MCF 10A (cell line): Measurements from ENCODE around the gene DNAH3. TPM values are rescaled to one million over a fixed set of nuclear protein-coding genes. Genes with fewer than 3 reads are reported as not detected.

Experiments used
- BruUV-seq: library from RNA; stranded (reverse); fragments of 400-500 nt; replicated peaks from 2 replicates; lab custom pipeline; 2021; lab: Mats Ljungman, UMichigan
- CTCF ChIA-PET: fragments of 300-600 bp; sonication (Branson Sonifier 250); formaldehyde crosslinking; extraction: SDS; loops from one replicate; lab custom pipeline; 2021; ENCODE audit warnings: antibody characterized with exemption, inconsistent platforms; lab: Yijun Ruan, JAX
- POLR2A ChIA-PET: fragments of 300-600, 350-650 bp; sonication (Branson Sonifier 250); formaldehyde crosslinking; extraction: SDS; loops from one replicate; lab custom pipeline; 2020; ENCODE audit warnings: antibody characterized with exemption, inconsistent platforms; lab: Yijun Ruan, JAX
- DNase-seq: peaks from one replicate; pipeline ENCODE4 v3.0.0-alpha.2; 2018; ENCODE audit not compliant: unreplicated experiment
- H3K27ac Mint-ChIP-seq: one replicate; pipeline ENCODE4 v1.8.0; 2022; ENCODE audit warnings: mild to moderate bottlenecking, low read depth, mixed read lengths; ENCODE audit not compliant: unreplicated experiment
- H3K27me3 Mint-ChIP-seq: one replicate; pipeline ENCODE4 v1.8.0; 2022; ENCODE audit warnings: mixed read lengths; ENCODE audit not compliant: insufficient read depth, unreplicated experiment
- H3K36me3 Mint-ChIP-seq: one replicate; pipeline ENCODE4 v1.8.0; 2022; ENCODE audit warnings: mild to moderate bottlenecking, moderate library complexity, mixed read lengths; ENCODE audit not compliant: insufficient read depth, unreplicated experiment
- H3K4me1 Mint-ChIP-seq: one replicate; pipeline ENCODE4 v1.8.0; 2022; ENCODE audit warnings: mixed read lengths; ENCODE audit not compliant: insufficient read depth, unreplicated experiment
- H3K4me3 Mint-ChIP-seq: one replicate; pipeline ENCODE4 v1.8.0; 2022; ENCODE audit warnings: mild to moderate bottlenecking, moderate library complexity, mixed read lengths; ENCODE audit not compliant: unreplicated experiment
- H3K9me3 Mint-ChIP-seq: one replicate; pipeline ENCODE4 v1.8.0; 2022; ENCODE audit warnings: mixed read lengths; ENCODE audit not compliant: unreplicated experiment
- CTCF ChIP-seq: fragments of 200-600 bp; IDR thresholded peaks from one replicate; pipeline ENCODE4 v1.8.0; 2022; ENCODE audit warnings: antibody characterized with exemption, mild to moderate bottlenecking; ENCODE audit not compliant: unreplicated experiment
- intact Hi-C: fragments of 100-400 bp; cut with micrococcal nuclease; formaldehyde crosslinking; loops from 2 replicates; pipeline ENCODE4 v1.14.1; 2022
- total RNA-seq: library from RNA; stranded (reverse); gene quantifications from 2 replicates; pipeline ENCODE4 v1.2.3, GENCODE V29; 2022

The DNAH3 gene
- total RNA-seq, 1 experiment from 2014 or later: not detected

- TF ChIP-seq CTCF: no peak
- CTCF ChIA-PET: no interaction called here
- no TSS peak for BruUV-seq
- intact Hi-C loops: no loop called here
- no peaks in the 10 kb centered on the region for H3K4me1 Mint-ChIP-seq
- H3K36me3 Mint-ChIP-seq: peaks cover 6% of the 10 kb centered on the region
- no peak for DNase-seq
- no peak overlapping the region for H3K4me3 Mint-ChIP-seq
- no peaks in the 10 kb centered on the region for H3K9me3 Mint-ChIP-seq
- H3K27ac Mint-ChIP-seq: no peak overlapping the region
- no peaks in the 10 kb centered on the region for H3K27me3 Mint-ChIP-seq
- POLR2A ChIA-PET: no interaction called here
Measured at GRCh38 chr16:20941636-20941926, 209.1 kb downstream of the DNAH3 start.

- no peak overlapping the region for H3K27ac Mint-ChIP-seq
- TF ChIP-seq CTCF: no peak
- intact Hi-C loops: no loop called here
- no peak overlapping the region for H3K4me3 Mint-ChIP-seq
- H3K4me1 Mint-ChIP-seq: no peaks in the 10 kb centered on the region
- H3K27me3 Mint-ChIP-seq: no peaks in the 10 kb centered on the region
- DNase-seq: no peak
- peaks cover 6% of the 10 kb centered on the region for H3K36me3 Mint-ChIP-seq
- ChIA-PET CTCF (no interaction called here), POLR2A (interaction anchor here (0.9 kb wide), 1 partner anchor 10 kb away, joined by 3 read pairs; no protein-coding TSS in a partner anchor)
- no peaks in the 10 kb centered on the region for H3K9me3 Mint-ChIP-seq
- BruUV-seq: no TSS peak
Measured at GRCh38 chr16:20940871-20941635, 209.6 kb downstream of the DNAH3 start.

- H3K36me3 Mint-ChIP-seq: peaks cover 2% of the 10 kb centered on the region
- POLR2A ChIA-PET: no interaction called here
- TF ChIP-seq CTCF: no peak
- H3K4me3 Mint-ChIP-seq: no peak overlapping the region
- no peaks in the 10 kb centered on the region for H3K9me3 Mint-ChIP-seq
- DNase-seq: no peak
- CTCF ChIA-PET: no interaction called here
- BruUV-seq: no TSS peak
- H3K4me1 Mint-ChIP-seq: no peaks in the 10 kb centered on the region
- intact Hi-C loops: no loop called here
- H3K27ac Mint-ChIP-seq: no peak overlapping the region
- no peaks in the 10 kb centered on the region for H3K27me3 Mint-ChIP-seq
Measured at GRCh38 chr16:20939611-20940010, 211.0 kb downstream of the DNAH3 start.

- ChIA-PET POLR2A (no interaction called here), CTCF (interaction anchor here (0.6 to 1.6 kb wide), 5 partner anchors 10 to 178 kb away, joined by 3 to 4 read pairs (median 4); no protein-coding TSS in a partner anchor)
- intact Hi-C loops: no loop called here
- DNase-seq: peak; percentile 5
- no peaks in the 10 kb centered on the region for H3K9me3 Mint-ChIP-seq
- H3K27ac Mint-ChIP-seq: no peak overlapping the region
- H3K4me1 Mint-ChIP-seq: no peaks in the 10 kb centered on the region
- BruUV-seq: no TSS peak
- H3K4me3 Mint-ChIP-seq: no peak overlapping the region
- no peaks in the 10 kb centered on the region for H3K36me3 Mint-ChIP-seq
- H3K27me3 Mint-ChIP-seq: no peaks in the 10 kb centered on the region
- no peak for TF ChIP-seq CTCF
Measured at GRCh38 chr16:20938426-20938825, 212.2 kb downstream of the DNAH3 start.
